ENCODE measurements around the gene STK40. TPM values are rescaled to one million over a fixed set of nuclear protein-coding genes. Genes with fewer than 3 reads are reported as not detected.

STK40 gene
- polyA plus RNA-seq, 1 donor from 2014 or later = 88.5 TPM

DNA sequence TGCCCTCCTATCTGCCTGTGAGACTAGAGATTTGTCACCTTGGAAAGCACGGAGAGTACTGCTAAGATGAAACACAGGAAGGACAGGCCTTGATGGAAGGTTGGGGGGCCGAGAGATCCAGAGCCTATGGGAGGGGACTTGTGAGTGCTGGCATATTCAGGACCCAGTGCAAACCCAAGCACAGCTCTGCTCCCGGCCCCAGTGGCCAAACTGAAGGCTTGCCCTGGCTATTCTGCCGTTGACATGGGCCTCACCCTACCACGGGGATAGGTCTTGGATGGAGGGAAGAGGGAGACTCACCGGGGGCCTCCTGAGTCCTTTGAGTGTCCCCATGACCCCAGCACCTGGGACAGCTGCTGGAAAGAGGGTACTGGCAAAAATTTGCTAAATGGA, 57.6 kb downstream of the STK40 start:
- H3K27ac Mint-ChIP-seq = no peak overlapping the region

DNA sequence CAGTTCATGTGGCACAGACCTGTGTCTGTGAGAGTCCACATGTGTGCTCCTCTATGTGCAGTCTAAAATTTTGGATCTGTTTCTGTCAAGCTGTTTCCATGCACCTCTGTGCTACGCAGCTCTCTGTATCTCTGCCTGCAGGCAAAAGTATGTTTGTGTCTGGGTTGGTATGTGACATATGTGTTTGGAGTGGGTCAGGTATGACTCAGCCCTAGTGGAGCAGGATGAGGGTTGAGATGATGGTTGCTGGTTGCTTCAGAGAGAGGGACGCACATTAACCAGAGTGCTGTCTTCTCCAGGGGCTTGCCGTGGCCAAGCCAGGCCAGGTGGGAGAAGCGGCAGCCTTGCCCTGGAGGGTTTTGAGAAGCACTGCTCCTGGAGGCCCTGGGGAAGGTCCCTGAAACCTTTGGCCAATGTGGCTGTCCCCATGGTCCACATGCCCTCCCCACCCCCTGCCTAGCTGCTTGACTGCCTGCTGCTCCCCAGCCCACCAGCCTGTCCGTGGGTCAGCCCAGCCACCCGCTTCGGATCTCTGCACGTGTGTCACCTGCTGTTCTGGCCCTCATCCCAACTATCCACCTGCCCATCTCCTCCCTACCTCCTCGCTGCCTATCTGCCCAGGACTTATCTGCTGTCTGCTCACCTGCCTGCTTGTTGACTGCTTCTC, 58.2 kb downstream of the STK40 start:
- Mint-ChIP-seq H3K27me3 (peaks cover 19% of the 10 kb centered on the region), H3K27ac (peak overlapping the region in 1 of 3 donors; percentile 67), H3K9me3 (no peaks in the 10 kb centered on the region), H3K36me3 (peaks cover 5% of the 10 kb centered on the region), H3K4me1 (peaks cover 3 to 11% (median 5%) of the 10 kb centered on the region in 3 donors), H3K4me3 (peak overlapping the region in 1 of 4 donors; percentile 3)

More for the DNA sequence above, 57.6 kb downstream of the STK40 start:
- Mint-ChIP-seq H3K27me3 (peaks cover 18% of the 10 kb centered on the region), H3K9me3 (no peaks in the 10 kb centered on the region), H3K4me1 (peaks cover 3 to 9% (median 5%) of the 10 kb centered on the region in 3 donors), H3K4me3 (no peak overlapping the region), H3K36me3 (peaks cover 5% of the 10 kb centered on the region)

DNA sequence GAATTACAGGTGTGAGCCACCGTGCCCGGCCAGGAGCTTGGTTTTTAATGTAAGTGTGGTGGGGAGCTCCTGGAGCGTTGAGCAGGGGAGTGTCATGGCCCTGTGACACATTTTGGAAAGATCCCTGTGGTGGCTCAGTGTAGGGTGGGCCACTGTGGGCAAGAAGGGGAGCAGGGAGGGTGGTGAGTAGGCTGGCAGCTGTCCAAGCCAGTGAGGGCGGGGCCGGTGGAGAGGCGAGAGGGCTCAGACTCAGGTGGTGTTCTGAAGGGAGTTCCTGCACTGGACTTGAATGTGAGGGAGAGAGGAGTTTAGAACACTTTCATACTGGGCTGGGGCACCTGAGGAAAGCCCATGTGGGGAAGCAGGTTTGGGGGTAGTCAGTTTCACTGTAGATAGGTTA, 59.2 kb downstream of the STK40 start:
- Mint-ChIP-seq H3K4me3 (no peak overlapping the region), H3K36me3 (peaks cover 4% of the 10 kb centered on the region), H3K9me3 (no peaks in the 10 kb centered on the region), H3K4me1 (peaks cover 5 to 14% (median 7%) of the 10 kb centered on the region in 3 donors), H3K27me3 (peaks cover 18% of the 10 kb centered on the region), H3K27ac (no peak overlapping the region)

DNA sequence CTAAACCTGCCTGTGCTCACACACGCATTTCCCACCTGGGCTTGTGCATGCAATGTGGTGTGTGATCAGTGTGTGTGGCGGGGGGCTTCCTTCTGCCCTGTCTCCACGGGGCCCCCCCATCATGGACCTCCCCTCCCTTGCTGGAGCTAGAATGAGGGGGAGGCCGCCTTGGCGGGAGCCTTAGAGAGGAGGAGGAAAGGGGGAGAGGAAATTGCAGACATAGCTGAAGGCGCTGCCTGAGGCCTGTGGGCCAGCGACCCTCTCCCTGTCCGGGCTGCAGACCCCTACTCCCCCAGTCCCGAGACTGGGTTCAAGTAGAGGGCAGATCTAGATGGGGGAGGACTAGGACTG, 61.4 kb downstream of the STK40 start:
- H3K4me3 Mint-ChIP-seq = peak overlapping the region; percentile 1 to 88 (median 68)
- H3K4me1 Mint-ChIP-seq = peaks cover 11 to 17% (median 12%) of the 10 kb centered on the region in 3 donors
- H3K27ac Mint-ChIP-seq = peak overlapping the region in 1 of 3 donors; percentile 69
- no peaks in the 10 kb centered on the region for H3K36me3 Mint-ChIP-seq
- no peaks in the 10 kb centered on the region for H3K9me3 Mint-ChIP-seq
- H3K27me3 Mint-ChIP-seq = peaks cover 18% of the 10 kb centered on the region

DNA sequence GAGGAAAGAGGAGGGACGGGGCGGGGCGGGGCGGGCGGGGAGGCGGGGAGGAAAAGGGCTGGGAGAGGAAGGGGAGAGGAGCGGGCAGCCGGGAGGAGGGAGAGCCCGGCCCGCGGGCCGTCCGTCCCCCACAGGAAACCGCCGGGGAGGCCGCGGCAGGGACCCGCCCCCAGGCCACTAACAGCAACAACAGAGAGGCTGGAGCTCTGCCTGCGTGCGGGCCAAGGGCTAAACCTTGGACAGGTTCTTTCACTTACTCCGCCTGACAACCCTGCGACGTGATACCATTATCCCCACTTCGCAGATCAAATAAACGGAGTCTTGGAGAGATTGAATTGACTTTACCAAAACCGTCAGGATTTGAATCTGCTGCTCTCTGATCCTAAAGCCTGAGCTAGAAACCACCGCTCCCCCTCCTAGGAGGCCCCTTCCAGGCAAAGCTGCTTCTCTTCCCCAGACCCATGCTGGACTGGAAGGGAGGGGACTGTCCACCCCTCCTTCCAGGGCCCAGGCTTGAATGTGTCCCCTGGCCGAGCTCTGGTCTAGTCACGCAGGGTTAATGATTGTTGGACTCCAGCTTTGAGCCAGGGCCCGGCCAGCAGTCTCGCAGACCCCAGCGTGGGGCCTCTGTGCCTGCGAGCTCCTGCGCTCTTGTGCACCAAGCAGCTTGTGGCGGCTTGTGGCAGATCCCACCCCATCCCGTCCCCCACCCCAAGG, 61.9 kb downstream of the STK40 start, which contains the start of gene EVA1B:
EVA1B (minus strand) TSS at position 10 of the 717 bp plus-strand sequence. CDS start 608 bp downstream, outside the sequence.
- H3K9me3 Mint-ChIP-seq = no peaks in the 10 kb centered on the region
- H3K27me3 Mint-ChIP-seq = peaks cover 18% of the 10 kb centered on the region
- peaks cover 11 to 17% (median 12%) of the 10 kb centered on the region in 3 donors for H3K4me1 Mint-ChIP-seq
- H3K4me3 Mint-ChIP-seq = peak within 1 kb of the TSS; percentile 76 to 90 (median 84)
- peak within 1 kb of the TSS in 1 of 3 donors; percentile 69 for H3K27ac Mint-ChIP-seq
- no peaks in the 10 kb centered on the region for H3K36me3 Mint-ChIP-seq

DNA sequence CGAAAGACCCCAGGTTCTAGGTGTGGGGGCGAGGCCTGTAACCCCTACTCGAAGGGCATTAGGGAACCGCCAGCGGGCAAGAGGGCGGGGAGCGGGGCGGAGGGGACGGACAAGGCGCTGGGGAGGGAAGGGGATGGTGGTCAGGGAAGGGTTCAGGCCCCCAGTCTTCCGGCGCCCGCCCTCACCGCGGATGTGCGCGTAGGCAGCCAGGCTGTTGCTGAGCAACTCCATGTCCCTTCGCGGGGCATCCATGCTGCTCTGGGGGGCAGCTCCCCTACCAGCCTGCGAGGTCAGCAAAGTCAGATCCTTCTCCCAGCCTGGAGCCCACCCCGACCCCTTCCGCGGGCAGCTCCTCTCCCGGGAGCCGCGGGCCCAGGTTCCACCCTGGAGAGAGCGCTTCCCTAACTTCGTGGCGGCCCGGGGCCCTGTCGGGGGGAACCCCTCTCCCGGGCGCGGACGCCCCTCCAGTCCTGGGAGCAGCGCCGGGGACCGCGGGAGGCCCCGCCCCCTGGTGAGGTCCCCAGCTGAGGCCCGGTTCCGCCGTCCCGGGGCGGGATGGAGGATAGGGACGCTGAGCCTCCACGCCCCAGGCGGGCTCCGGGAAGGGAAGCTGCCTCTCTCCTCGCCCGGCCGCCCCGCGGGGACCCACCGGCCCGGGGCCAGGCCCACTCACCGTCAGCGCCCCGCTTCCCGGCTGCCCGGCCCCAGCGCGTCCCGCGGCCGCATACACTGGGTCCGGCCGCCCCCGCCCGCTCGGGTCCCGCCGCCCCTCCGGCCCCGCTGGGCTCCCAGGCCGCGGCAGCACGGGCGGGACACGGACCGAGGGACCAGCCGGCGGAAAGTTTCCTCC, 62.7 kb downstream of the STK40 start:
- Mint-ChIP-seq H3K4me1 (peaks cover 11 to 17% (median 12%) of the 10 kb centered on the region in 3 donors), H3K27me3 (peaks cover 18% of the 10 kb centered on the region), H3K4me3 (peak overlapping the region in 3 of 4 donors; percentile 74 to 88 (median 84)), H3K36me3 (no peaks in the 10 kb centered on the region), H3K27ac (no peak overlapping the region), H3K9me3 (no peaks in the 10 kb centered on the region)

DNA sequence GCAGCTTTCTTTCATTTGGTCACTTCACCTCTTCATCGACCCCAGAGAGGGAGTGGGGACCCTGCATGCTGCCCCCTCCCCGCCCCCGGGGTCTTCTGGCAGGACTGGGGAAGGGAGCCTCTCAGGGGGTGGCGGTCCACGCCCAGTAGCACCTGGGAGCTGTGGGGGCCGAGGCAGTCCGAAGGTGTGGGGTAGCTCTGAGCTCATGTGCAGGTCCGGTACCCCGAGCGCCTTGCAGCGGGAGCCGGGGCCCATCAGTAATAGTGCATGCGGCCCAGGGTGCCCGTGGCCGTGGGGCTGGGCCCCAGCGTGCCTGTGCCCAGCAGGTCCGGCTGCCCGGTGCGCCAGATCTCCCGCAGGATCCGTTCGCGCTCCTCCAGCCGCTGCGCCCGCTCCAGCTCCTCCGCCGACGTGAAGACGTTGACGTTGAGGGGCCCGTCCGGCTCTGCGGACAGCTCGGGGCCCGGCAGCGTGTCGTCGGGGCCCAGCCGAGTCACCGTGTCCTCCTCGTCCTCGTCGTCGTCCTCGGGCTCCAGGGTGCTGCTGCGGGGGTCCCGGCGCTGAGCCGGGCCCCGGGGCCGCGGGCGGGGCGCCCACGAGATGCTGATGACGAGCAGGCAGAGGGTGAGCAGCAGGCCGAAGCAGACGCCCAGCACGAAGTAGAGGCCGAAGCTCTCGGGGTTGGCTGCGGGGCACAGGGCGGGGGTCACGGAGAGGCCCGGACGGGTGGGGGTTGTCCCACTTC, 63.5 kb downstream of the STK40 start:
- Mint-ChIP-seq H3K27ac (no peak overlapping the region), H3K36me3 (no peaks in the 10 kb centered on the region), H3K4me1 (peaks cover 11 to 17% (median 12%) of the 10 kb centered on the region in 3 donors), H3K27me3 (peaks cover 14% of the 10 kb centered on the region), H3K9me3 (no peaks in the 10 kb centered on the region), H3K4me3 (peak overlapping the region; percentile 67 to 93 (median 80))

DNA sequence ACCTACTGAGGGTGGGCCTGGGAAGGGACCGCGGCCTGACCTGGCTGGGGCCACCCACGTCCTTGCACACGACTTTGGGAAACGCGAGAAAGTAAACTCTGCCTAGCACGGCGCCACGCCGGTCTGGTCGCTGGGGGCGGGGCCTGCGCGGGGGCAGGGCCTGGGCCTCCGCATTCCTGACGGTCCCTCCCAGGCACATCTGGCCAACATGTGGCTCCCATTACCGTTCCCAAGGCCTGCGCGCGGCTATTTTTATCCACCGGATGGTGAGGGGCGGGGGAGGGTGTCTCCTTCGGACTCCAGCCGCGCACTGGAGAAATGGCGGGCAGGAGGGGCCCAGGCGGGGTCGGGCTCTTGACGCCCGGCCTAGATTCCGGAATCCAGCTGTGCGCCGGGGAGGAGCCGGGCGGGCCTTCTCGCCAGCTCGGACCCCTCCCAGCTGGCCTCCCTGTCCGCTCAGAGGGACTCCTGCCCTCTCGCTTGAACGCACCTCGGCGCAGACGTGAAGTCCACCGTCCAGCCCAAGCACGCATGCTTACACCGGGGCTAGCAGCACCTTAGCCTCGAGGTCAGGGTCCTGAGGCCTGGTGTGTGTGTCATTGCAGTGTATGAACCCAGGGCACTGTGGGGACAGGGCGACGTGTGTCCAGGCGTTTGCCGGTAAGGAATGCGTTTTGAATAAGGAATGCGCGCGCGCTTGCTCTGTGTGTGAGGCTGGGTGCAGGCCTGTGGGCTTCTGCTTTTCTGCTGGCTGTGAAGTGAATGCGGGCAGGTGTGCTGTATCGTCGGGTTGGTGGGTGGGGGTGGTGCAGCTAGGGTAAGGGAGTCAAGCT, 64.4 kb downstream of the STK40 start:
- Mint-ChIP-seq H3K4me3 (peak overlapping the region; percentile 82 to 98 (median 85)), H3K27ac (no peak overlapping the region), H3K27me3 (peaks cover 7% of the 10 kb centered on the region), H3K36me3 (no peaks in the 10 kb centered on the region), H3K9me3 (no peaks in the 10 kb centered on the region), H3K4me1 (peaks cover 11 to 15% (median 12%) of the 10 kb centered on the region in 3 donors)

DNA sequence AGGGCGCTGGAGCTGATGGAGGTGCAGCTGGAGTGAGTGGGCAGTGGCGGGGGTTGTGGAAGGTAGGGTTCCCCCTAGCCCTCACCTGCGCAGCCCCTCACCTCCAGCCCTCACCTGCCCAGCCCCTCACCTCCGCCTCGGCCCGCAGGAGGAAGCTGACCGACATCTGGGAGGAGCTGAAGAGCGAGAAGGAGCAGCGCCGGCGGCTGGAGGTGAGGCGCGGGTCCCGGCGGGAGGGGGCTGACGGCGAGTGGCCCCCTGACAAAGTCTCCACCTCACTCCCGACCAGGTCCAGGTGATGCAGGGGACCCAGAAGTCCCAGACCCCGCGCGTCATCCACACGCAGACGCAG, 65.0 kb downstream of the STK40 start:
- Mint-ChIP-seq H3K27ac (peak overlapping the region in 2 of 3 donors; percentile 7 to 36), H3K36me3 (no peaks in the 10 kb centered on the region), H3K9me3 (peaks cover 0 to 2% (median 0%) of the 10 kb centered on the region in 3 donors), H3K27me3 (peaks cover 7% of the 10 kb centered on the region), H3K4me3 (peak overlapping the region; percentile 82 to 98 (median 88)), H3K4me1 (peaks cover 11 to 15% (median 12%) of the 10 kb centered on the region in 3 donors)

DNA sequence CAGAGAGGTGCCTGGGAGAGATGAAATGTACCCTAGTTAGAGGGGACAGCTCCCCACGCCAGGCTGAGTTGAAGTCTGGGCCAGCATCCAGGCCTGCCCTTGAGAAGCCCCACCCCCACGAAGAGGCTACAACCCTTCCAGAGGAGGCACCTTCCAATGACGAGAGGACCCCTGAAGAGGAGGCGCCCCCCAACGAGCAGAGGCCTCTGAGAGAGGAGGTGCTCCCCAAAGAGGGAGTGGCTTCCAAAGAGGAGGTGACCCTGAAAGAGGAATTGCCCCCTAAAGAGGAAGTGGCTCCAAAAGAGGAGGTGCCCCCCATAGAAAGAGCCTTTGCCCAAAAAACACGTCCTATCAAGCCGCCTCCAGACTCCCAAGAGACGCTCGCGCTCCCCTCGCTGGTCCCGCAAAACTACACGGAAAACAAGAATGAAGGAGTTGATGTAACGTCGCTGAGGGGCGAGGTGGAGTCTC, 65.4 kb downstream of the STK40 start:
- Mint-ChIP-seq H3K4me3 (peak overlapping the region; percentile 82 to 98 (median 88)), H3K36me3 (no peaks in the 10 kb centered on the region), H3K4me1 (peaks cover 11 to 15% (median 12%) of the 10 kb centered on the region in 3 donors), H3K9me3 (peaks cover 0 to 5% (median 0%) of the 10 kb centered on the region in 3 donors), H3K27me3 (peaks cover 7% of the 10 kb centered on the region), H3K27ac (peak overlapping the region in 2 of 3 donors; percentile 7 to 36)

DNA sequence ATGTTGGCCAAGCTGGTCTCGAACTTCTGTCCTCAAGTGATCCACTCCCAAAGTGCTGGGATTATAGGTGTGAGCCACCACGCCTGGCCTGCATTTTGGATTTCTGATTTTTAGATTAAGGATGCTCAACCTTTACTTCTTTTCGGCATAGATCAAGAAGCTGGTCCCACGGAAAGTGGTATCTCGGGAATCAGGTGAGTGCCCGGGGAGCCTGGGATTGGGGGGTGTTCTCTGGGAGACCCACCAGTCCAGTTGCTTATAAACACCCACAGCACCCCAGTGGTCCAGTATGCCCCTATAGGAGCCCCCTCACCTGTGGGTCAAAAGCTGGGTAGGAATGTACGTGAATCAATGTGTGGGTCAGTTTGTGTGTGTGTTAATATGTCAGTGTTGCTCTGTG, 76.3 kb downstream of the STK40 start:
- H3K4me3 Mint-ChIP-seq = peak overlapping the region in 2 of 4 donors; percentile 12 to 28

DNA sequence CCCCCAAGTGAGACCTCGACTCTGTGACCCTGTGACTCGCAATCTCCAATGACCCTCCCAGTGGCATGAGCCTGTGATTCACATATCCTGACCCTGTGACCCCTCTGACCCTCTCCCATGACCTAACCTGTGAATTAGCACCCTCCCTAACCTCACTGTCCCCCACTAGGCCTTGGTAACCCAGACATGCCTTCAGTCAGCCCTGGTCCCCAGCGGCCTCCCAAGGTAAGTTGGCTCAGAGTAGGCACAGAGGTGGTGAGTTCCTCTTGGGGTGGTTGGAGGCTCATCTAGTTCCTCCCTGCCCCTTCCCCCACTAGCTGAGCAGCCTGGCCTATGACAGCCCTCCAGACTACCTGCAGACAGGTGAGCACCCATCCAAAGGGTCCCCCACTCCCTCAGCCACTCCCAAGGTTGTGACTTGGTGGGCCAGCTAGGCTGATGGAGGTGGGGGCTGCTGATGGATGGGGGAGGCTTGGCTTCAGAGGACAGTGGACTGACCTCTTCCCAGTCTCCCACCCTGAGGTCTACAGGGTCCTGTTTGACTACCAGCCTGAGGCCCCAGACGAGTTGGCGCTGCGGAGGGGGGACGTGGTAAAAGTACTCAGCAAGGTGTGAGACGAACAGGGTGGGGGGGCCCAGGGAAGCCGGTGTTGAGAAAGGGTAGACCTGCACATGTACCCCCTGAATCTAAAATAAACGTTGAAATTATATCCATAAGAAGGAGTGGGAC, 78.0 kb downstream of the STK40 start:
- H3K27ac Mint-ChIP-seq = peak overlapping the region in 2 of 3 donors; percentile 39 to 89
- H3K4me1 Mint-ChIP-seq = peaks cover 15 to 20% (median 16%) of the 10 kb centered on the region in 3 donors
- H3K9me3 Mint-ChIP-seq = no peaks in the 10 kb centered on the region
- peak overlapping the region in 3 of 4 donors; percentile 77 to 98 (median 90) for H3K4me3 Mint-ChIP-seq
- no peaks in the 10 kb centered on the region for H3K27me3 Mint-ChIP-seq
- peaks cover 2% of the 10 kb centered on the region for H3K36me3 Mint-ChIP-seq

More for the DNA sequence above, 76.3 kb downstream of the STK40 start:
- Mint-ChIP-seq H3K4me1 (peaks cover 14 to 21% (median 21%) of the 10 kb centered on the region in 3 donors), H3K36me3 (no peaks in the 10 kb centered on the region), H3K27me3 (no peaks in the 10 kb centered on the region), H3K9me3 (no peaks in the 10 kb centered on the region), H3K27ac (no peak overlapping the region)

All from IgD-negative memory B cell (primary cell).